Keratinocyte (primary cell): ENCODE data around the gene VPS35L. TPM values are rescaled to one million over a fixed set of nuclear protein-coding genes. Genes with fewer than 3 reads are reported as not detected.

Experiments
- DNase-seq: peaks from one replicate; pipeline ENCODE4 v3.0.0-alpha.2; 2011; ENCODE audit warnings: low read depth, missing footprints, low spot score
- FAIRE-seq: peaks from 2 replicates; lab custom pipeline; 2011; peaks lifted over from hg19 to GRCh38; lab: Jason Lieb, UNC
- H2AFZ ChIP-seq: 2 replicates; pipeline ENCODE4 v1.6.0; 2012; ENCODE audit warnings: low read length, control low read depth, inconsistent platforms; ENCODE audit not compliant: control insufficient read depth
- H3K27ac ChIP-seq: 2 replicates; pipeline ENCODE4 v1.5.1; 2011; ENCODE audit warnings: low read length; ENCODE audit not compliant: control insufficient read depth, insufficient read depth
- H3K27me3 ChIP-seq: 3 replicates; pipeline ENCODE4 v1.6.0; 2011; ENCODE audit warnings: low read length; ENCODE audit not compliant: control insufficient read depth, insufficient read depth; ENCODE audit errors: extremely low read depth
- H3K36me3 ChIP-seq, 2 experiments: 2 replicates in 1 of 2; 3 replicates in 1 of 2; pipeline ENCODE4 v1.5.1; 2011; ENCODE audit warnings: low read length in 2 of 2, mild to moderate bottlenecking in 1 of 2; ENCODE audit not compliant: control insufficient read depth in 2 of 2, insufficient read depth in 2 of 2; ENCODE audit errors: extremely low read depth in 1 of 2
- H3K4me1 ChIP-seq: 3 replicates; pipeline ENCODE4 v1.5.1; 2011; ENCODE audit warnings: low read length; ENCODE audit not compliant: control insufficient read depth, insufficient read depth; ENCODE audit errors: extremely low read depth
- H3K4me2 ChIP-seq: 3 replicates; pipeline ENCODE4 v1.6.0; 2011; ENCODE audit warnings: low read depth, low read length; ENCODE audit not compliant: control insufficient read depth, insufficient read depth; ENCODE audit errors: extremely low read depth
- H3K4me3 ChIP-seq, 3 experiments: fragments of 200-600 bp in 1 of 3; sonication (generic) in 1 of 3; 2 replicates in 2 of 3; 3 replicates in 1 of 3; pipeline ENCODE4 v1.5.1; 2011 to 2016; ENCODE audit warnings: low read length in 3 of 3, mild to moderate bottlenecking in 3 of 3, control low read depth in 2 of 3, inconsistent platforms in 1 of 3, low read depth in 1 of 3, mixed read lengths in 1 of 3, mixed run types in 1 of 3, moderate library complexity in 1 of 3; ENCODE audit not compliant: control insufficient read depth in 2 of 3, insufficient read depth in 2 of 3; ENCODE audit errors: extremely low read depth in 1 of 3
- H3K79me2 ChIP-seq: 2 replicates; pipeline ENCODE4 v1.6.0; 2012; ENCODE audit warnings: low read length; ENCODE audit not compliant: control insufficient read depth, insufficient read depth
- H3K9ac ChIP-seq: 3 replicates; pipeline ENCODE4 v1.6.0; 2011; ENCODE audit warnings: low read length; ENCODE audit not compliant: control insufficient read depth, insufficient read depth; ENCODE audit errors: extremely low read depth
- H3K9me1 ChIP-seq: 3 replicates; pipeline ENCODE4 v1.6.0; 2011; ENCODE audit warnings: low read length; ENCODE audit not compliant: control insufficient read depth, insufficient read depth; ENCODE audit errors: extremely low read depth
- H3K9me3 ChIP-seq: 2 replicates; pipeline ENCODE4 v1.5.1; 2012; ENCODE audit warnings: low read depth, low read length; ENCODE audit not compliant: control insufficient read depth
- H4K20me1 ChIP-seq: 3 replicates; pipeline ENCODE4 v1.6.0; 2011; ENCODE audit warnings: low read length; ENCODE audit not compliant: control insufficient read depth, insufficient read depth; ENCODE audit errors: extremely low read depth
- EZH2 ChIP-seq: IDR thresholded peaks from one replicate; pipeline ENCODE4 v1.6.1; 2012; ENCODE audit warnings: inconsistent platforms, mild to moderate bottlenecking, low read length, moderate library complexity
- dilution Hi-C: fragments of 300-500 bp; cut with MboI; formaldehyde crosslinking; loops from one replicate; pipeline ENCODE4 v1.7.0; 2020; ENCODE audit warnings: low sequenced_read_pairs; ENCODE audit not compliant: extremely low pct_ligation_motif_present
- polyA plus RNA-seq, 5 experiments: library from polyadenylated mRNA; depleted of rRNA in 3 of 5; stranded (reverse) in 3 of 5; stranded (forward) in 1 of 5; unstranded in 1 of 5; fragments of >200 nt; gene quantifications; 1 replicate in 1 of 5; 2 replicates in 3 of 5; 3 replicates in 1 of 5; pipeline versions ENCODE4 v1.2.1 to v1.2.3, GENCODE V29; 2011 to 2012; ENCODE audit warnings: missing spikeins in 2 of 5, low read depth in 1 of 5, low replicate concordance in 1 of 5
- TF ChIP-seq, protein P1 (sequence below), 3 experiments: IDR thresholded peaks in 1 of 3; conservative IDR thresholded peaks in 1 of 3; optimal IDR thresholded peaks in 1 of 3; 2 replicates in 2 of 3; 3 replicates in 1 of 3; pipeline versions ENCODE3 to v1.5.1; 2011; ENCODE audit warnings: low read length in 3 of 3, mild to moderate bottlenecking in 3 of 3, moderate library complexity in 2 of 3, control low read depth in 1 of 3, inconsistent platforms in 1 of 3; ENCODE audit not compliant: insufficient read depth in 2 of 3; ENCODE audit errors: extremely low read depth in 1 of 3

The VPS35L gene
- polyA plus RNA-seq, 1 donor (not counting 4 experiments of a cell fraction or from before 2014, with no cell fraction given), result 22.1 TPM

DNA sequence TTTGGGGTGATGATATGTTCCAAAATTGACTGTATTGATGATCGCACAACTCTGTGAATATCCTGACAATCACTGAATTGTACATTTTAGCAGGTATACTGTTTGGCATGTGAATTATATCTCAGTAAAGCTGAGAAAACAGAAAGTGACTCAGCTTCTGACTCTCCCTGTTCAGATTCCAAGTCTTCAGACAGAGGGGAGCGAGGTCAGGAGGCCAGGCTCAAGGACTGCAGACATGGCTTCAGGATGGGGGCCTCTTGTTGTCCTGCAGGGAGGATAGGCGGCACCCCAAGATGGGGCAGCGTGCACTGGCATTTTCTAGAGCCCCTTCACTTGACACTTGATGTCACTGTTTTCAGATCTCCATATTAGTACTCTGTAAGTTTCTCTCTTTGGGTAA is 116.9 kb downstream of the VPS35L start:
- Histone ChIP-seq H4K20me1 (no peaks in the 10 kb centered on the region), H3K9me3 (no peaks in the 10 kb centered on the region), H3K79me2 (no peaks in the 10 kb centered on the region), H3K4me2 (no peak overlapping the region), H3K4me1 (peaks cover 7% of the 10 kb centered on the region), H3K9me1 (no peaks in the 10 kb centered on the region), H3K36me3 (peaks cover 0 to 2% of the 10 kb centered on the region in 2 experiments), H3K27me3 (no peaks in the 10 kb centered on the region), H3K4me3 (no peak overlapping the region), H2AFZ (no peak overlapping the region), H3K9ac (no peak overlapping the region), H3K27ac (no peak overlapping the region)
- FAIRE-seq (no peak), DNase-seq (no peak)
- no peak for TF ChIP-seq EZH2
- TF ChIP-seq, protein P1, sequence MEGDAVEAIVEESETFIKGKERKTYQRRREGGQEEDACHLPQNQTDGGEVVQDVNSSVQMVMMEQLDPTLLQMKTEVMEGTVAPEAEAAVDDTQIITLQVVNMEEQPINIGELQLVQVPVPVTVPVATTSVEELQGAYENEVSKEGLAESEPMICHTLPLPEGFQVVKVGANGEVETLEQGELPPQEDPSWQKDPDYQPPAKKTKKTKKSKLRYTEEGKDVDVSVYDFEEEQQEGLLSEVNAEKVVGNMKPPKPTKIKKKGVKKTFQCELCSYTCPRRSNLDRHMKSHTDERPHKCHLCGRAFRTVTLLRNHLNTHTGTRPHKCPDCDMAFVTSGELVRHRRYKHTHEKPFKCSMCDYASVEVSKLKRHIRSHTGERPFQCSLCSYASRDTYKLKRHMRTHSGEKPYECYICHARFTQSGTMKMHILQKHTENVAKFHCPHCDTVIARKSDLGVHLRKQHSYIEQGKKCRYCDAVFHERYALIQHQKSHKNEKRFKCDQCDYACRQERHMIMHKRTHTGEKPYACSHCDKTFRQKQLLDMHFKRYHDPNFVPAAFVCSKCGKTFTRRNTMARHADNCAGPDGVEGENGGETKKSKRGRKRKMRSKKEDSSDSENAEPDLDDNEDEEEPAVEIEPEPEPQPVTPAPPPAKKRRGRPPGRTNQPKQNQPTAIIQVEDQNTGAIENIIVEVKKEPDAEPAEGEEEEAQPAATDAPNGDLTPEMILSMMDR (optimal IDR thresholded peaks at IDR 0.05 in 1 of 3, IDR thresholded peaks at IDR 0.05 in 1 of 3, conservative IDR thresholded peaks at IDR 0.05 in 1 of 3; ENCODE audit: extremely low read depth in 1 of 3, insufficient read depth in 2 of 3, low read length in 3 of 3), result no peak
- dilution Hi-C loops, result no loop called here

DNA sequence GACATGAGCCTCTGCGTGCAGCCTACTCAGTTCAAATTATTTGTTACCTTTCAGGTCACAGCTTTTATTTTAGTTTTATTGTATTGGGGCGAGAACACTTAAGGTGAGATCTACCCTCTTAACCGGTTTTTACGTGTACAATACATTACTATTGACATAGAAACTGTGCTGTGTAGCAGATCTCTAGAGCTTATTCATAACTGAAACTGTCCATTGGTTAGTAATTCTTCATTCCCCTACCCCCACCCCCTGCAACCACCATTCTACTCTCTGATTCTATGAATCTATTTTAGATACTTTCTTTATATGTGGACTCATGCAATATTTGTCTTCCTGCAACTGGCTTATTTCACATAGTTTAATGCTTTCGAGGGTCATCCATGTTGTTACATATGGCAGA is 119.0 kb downstream of the VPS35L start:
- no peak overlapping the region for H3K4me3 ChIP-seq
- no peaks in the 10 kb centered on the region for H3K9me1 ChIP-seq
- no peaks in the 10 kb centered on the region for H3K9me3 ChIP-seq
- no peaks in the 10 kb centered on the region for H4K20me1 ChIP-seq
- TF ChIP-seq EZH2, result no peak
- H3K4me1 ChIP-seq, result peaks cover 7% of the 10 kb centered on the region
- no peak overlapping the region for H3K4me2 ChIP-seq
- no peak for DNase-seq
- H3K79me2 ChIP-seq, result no peaks in the 10 kb centered on the region
- H3K36me3 ChIP-seq, result peaks cover 0 to 5% of the 10 kb centered on the region in 2 experiments
- dilution Hi-C loops, result no loop called here
- H2AFZ ChIP-seq, result no peak overlapping the region
- H3K27me3 ChIP-seq, result no peaks in the 10 kb centered on the region
- no peak for FAIRE-seq
- no peak overlapping the region for H3K9ac ChIP-seq
- no peak overlapping the region for H3K27ac ChIP-seq

DNA sequence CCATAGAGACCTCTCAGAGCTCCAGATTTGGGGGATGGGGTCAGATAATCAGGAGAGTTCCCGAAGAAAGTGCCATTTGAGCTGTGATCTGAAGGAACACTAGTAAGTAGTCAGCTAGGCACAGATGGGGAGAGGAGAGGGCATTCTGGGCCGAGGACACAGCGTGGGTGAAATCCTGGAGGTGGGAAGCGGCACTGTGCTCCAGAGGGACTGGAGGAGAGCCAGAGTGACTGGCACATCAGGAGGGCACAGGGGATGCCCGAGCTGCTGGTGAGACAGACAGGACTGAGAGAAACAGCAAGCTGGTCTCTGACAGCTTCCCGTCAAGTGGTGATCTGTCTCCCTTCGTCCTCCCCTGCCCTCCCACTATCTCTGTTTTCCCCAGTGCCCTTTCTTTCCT is 121.9 kb downstream of the VPS35L start:
- H3K79me2 ChIP-seq, result no peaks in the 10 kb centered on the region
- H3K36me3 ChIP-seq, result peaks cover 0 to 5% of the 10 kb centered on the region in 2 experiments
- no peak overlapping the region for H3K4me2 ChIP-seq
- dilution Hi-C loops, result no loop called here
- no peak overlapping the region for H3K27ac ChIP-seq
- no peaks in the 10 kb centered on the region for H3K9me3 ChIP-seq
- no peak overlapping the region for H2AFZ ChIP-seq
- FAIRE-seq (no peak), DNase-seq (no peak)
- H3K9me1 ChIP-seq, result no peaks in the 10 kb centered on the region
- H3K4me1 ChIP-seq, result peaks cover 7% of the 10 kb centered on the region
- no peak overlapping the region for H3K9ac ChIP-seq
- H3K4me3 ChIP-seq, result no peak overlapping the region
- no peaks in the 10 kb centered on the region for H3K27me3 ChIP-seq
- no peak for TF ChIP-seq EZH2
- TF ChIP-seq, protein P1 (optimal IDR thresholded peaks at IDR 0.05 in 1 of 3, IDR thresholded peaks at IDR 0.05 in 1 of 3, conservative IDR thresholded peaks at IDR 0.05 in 1 of 3; ENCODE audit: extremely low read depth in 1 of 3, insufficient read depth in 2 of 3, low read length in 3 of 3), result no peak
- no peaks in the 10 kb centered on the region for H4K20me1 ChIP-seq
